ENCODE data around the gene VEZT.
A peak's percentile ranks its signal among the peaks of the same experiment; 100 is the strongest.
"Not testable (repeated sequence)": the region's sequence is repeated elsewhere in the genome, so short reads cannot be mapped to it uniquely, and the experiment has no call there.

VEZT gene

GRCh38 chr12:95217377-95218149, at the start of gene VEZT, which contains the start of gene FGD6:
Gene VEZT, plus strand, starts transcription at chr12:95217807. Its CDS starts 44 bp downstream, at chr12:95217851.
Gene FGD6, minus strand, starts transcription at chr12:95217467. Its CDS starts 227 bp downstream, at chr12:95217240.
- peak; percentile 100 for DNase-seq

DNA sequence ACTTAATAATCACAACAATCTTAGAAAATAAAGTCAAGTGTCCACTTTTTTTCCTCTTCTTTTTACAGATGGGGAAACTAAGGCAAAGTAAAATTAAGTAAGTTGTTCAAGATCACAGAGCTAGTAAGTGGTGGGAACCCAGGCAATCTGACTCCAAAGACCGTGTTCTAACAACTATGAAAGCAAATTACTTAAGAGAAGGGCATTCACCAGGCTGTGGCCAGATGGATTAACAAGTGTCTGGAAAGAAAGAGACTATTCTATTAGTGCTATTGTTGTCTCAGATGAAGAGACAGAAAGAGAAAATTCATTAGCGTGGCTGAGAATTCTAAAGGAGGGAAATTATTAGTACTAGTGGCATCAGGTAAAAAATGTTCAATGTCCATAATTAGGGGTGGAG, 48.9 kb upstream of the VEZT start:
- DNase-seq: no peak

GRCh38 chr12:95169368-95169767, 48.2 kb upstream of the VEZT start:
- DNase-seq: no peak

DNA sequence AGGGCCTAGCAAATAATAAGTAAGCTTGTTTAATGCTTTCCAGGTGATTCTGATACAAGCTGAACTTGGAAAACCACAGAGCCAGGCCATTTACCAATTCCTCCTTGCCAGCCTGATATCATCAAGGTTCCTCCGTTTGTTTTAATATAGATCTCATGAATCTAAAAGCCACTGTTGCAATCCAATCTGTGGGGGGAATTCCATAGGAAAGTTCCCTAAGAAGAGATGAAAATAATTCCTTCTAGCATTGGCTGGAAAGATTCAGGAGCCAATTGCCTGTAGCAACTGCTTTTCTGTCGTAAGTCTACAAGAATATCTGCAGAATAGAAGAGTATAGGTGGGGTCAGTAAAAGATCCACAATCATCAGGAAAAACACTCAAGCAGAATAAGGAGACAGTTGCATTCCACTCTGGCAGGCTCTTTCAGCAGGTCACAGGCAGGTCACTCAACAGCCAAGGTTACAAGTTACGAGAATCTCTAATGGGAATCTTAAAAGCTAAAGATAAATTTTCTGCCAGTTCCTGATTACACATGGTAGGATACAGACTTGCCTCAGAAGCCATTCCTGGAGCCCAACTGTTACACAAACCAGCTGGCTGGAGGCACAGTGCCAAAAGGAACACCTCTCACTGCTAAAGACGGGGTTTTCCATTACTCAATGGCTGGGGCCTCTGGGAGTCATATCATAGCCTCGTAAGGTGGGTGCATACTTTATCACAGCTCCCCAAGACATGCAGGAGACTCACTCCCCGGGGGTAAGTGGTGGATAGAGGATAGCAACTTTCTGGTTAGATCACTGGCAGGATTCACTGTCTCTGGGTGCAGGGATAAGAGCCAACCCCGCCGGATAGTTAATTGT, 44.0 kb upstream of the VEZT start:
- no peak for DNase-seq

- DNase-seq: no peak
These were observed 40.3 kb upstream of the VEZT start for GRCh38 chr12:95177201-95177768.

- no peak for DNase-seq
These were observed 39.5 kb upstream of the VEZT start for GRCh38 chr12:95178136-95178535.

- DNase-seq: no peak
These were observed 38.6 kb upstream of the VEZT start for GRCh38 chr12:95179011-95179410.

GRCh38 chr12:95181103-95181502, 36.5 kb upstream of the VEZT start:
- no peak for DNase-seq

DNA sequence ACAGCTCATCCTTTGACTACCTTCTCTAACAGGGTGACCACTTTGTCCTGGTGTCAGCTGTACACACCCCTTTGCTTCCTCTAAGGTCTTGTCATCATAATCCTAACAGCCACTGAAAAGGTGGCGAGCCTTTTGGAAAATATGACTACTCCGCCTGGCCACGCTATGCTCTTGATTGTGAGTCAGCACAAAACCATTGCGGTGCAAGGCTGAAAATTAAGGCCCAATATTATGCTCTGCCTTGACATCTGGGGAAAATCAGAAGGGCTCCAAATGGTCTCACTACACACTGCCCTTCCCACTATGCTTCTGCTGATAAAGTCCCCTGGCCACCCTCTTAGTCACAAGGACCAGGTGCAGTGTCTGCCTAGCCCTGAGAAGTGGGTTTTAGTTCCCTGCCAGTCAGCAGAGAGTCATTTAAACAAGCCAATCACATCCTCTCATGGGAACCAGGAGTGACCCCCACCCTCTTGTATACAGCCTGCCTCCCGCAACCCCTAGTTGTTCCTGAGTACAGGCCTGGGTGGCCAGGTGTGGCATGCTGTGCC, 34.7 kb upstream of the VEZT start:
- no peak for DNase-seq

- no peak for DNase-seq
These were observed 33.5 kb upstream of the VEZT start for GRCh38 chr12:95184121-95184520.

DNA sequence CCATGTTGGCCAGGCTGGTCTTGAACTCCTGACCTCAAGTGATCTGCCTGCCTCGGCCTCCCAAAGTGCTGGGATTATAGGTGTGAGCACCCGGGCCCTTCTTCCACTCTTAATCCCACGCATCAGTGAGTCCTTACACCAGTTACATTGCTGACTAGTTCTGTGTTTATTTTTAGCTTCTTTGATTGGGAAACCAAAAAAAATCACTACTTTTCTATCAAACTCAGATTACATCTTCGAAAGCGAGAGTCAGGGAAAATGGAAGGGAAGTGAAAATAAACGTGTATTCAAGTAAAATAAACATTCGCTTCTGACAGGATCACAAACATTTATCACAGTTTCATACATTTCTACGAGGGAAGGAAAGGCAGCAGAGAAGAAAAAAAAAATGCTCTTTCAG, 32.5 kb upstream of the VEZT start:
- no peak for DNase-seq

DNA sequence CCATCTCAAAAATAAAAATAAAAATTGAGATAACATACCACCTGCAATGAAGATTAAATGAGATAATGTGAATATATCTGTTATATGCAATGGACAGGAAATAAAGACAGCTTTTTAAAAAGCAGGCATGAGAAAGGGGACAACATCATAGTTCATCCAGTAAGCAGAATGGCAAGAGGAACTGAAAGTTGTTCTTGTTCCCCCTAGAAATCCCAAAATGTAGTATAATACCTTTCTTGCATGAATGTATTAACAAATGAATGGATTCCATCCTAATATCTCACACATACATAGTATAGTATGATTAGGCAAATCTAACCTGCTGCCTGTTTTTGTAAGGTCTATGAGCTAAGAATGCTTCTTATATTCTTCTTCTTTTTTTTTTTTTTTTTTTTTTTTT, 31.8 kb upstream of the VEZT start:
- DNase-seq: no peak

GRCh38 chr12:95187865-95188415, 29.7 kb upstream of the VEZT start:
- DNase-seq: no peak

DNA sequence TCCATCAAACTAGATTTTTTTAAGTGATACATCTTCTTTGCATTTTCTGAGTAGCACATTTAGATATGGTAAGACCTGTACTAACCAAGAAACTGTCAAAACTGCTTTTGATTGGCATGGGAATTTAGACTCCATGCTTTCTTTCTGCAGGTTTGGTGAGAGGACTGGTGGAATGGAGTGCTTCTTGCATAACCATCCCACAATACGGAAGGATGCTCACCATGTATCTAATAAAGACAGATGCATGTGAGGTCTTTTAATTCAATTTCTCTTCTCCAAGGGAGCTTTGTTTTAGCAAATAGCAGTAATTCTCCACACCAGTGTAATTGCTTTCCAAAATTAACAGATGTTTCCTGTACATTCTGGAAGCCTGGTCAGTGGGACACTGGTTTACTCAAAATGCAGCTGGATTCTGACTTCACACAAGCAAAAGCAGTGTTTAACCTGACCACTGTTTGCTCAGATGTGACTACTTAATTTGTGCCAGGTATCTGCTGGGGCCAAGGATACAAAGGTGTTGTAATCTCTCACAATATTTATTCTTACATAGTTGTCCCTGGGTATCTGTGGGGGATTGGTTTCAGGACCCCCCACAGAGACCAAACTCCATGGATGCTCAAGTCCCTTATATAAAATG, 26.4 kb upstream of the VEZT start:
- no peak for DNase-seq

- DNase-seq: no peak
These were observed 25.3 kb upstream of the VEZT start for GRCh38 chr12:95192271-95192670.

DNA sequence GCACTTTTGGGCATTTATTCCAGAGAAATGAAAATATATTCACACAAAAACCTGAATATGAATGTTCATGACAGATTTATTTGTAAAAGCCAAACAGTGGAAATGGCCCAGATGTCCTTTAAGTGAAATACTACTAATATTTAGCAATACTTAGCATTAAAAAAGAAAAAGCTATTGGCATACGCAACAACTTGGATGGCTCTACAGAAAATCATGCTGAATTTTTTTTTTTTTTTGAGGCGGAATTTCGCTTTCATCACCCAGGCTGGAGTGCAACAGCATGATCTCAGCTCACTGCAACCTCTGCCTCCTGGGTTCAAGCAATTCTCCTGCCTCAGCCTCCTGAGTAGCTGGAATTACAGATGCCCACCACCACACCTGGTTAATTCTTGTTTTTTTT, 24.5 kb upstream of the VEZT start:
- DNase-seq: no peak

DNA sequence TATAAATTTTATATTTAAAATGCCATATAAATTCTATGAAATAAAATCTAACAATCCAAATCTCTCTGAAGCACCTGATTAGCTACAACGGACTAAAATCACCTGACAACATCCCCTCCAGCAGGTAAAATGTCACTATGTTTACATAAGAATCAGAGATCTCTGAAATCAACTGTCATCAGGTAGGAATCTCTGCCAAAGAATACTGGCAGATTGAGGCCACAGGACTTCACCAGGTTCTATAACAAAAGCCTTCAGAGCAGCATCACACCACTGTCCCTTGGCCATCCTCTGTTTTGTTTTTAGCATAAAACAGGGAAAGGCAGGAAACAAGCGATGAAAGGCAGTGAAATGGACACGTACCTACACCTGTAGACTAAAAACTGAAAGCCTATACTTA, 22.5 kb upstream of the VEZT start:
- no peak for DNase-seq

- DNase-seq: not testable (repeated sequence)
These were observed 20.6 kb upstream of the VEZT start for GRCh38 chr12:95196875-95197569.

GRCh38 chr12:95197636-95198035, 20.0 kb upstream of the VEZT start:
- no peak for DNase-seq

DNA sequence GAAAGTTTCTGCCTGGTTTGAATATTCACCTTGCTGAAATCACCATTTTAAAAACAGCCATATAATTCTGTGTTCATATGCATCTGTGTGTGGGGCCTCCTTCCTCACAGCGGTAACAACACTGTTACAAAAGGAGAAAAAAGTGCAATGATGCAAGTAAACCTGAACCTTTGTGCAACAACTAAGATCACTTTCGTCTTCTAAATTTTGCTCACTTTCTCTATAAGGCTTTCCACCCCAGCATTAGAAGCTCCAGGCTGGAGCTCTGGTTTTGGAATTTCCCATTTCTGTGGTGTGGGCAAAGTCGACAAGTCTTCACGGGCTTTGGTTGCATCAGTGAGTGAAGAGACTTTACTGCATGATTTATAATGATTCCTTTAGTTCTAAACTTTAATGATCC, 18.7 kb upstream of the VEZT start:
- no peak for DNase-seq

DNA sequence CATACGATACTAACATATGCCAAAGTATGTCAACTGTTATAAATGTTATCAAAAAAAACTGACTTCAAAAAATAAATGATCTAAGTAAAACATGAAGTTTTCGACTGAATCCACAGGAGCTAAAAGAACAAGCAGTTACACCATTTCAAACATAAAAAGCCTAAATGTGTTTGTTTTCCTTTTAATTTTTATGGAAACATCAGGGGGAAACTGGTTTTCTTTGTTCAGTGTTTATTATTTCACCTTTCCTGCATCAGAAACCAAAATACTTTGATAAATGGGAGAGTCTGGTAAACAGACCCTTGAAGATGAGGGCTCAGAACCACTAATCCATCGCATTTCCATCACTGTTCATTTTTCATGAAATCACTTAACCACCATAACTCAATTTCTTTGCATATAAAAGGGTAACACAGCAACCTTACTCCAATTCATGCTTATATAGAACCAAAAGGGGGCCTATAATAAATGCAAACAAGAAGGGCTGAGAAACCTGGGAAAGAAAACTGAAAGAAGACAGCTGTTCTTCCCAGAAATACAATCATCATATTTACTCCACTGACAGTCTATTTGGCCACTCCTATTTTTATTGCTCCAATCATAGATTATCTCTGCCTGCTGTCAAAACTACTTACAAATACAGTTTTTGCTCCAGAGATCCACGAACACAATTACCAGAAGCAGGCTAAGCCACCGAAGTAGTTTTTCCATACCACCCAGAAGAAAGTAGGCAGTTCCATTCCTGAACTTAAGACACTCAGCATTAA, 17.3 kb upstream of the VEZT start:
- DNase-seq: no peak
